Activated naive CD8-positive, alpha-beta T cell treated with anti-CD3 and anti-CD28 coated beads, Interleukin-2, amount 50 U/mL, for 24 hours (primary cell): ENCODE data around the gene WDR43.

Source experiments
- ATAC-seq: fragments of 150-1000 bp; cut with Tn5 transposase; one replicate; pipeline ENCODE4 v1.10.0; 2021
- DNase-seq: peaks from one replicate; pipeline ENCODE4 v3.0.0; 2021
- H3K27ac Mint-ChIP-seq: one replicate; pipeline ENCODE4 v1.8.0; 2021; ENCODE audit warnings: mild to moderate bottlenecking, mixed read lengths
- H3K27me3 Mint-ChIP-seq: one replicate; pipeline ENCODE4 v1.8.0; 2021; ENCODE audit warnings: mixed read lengths
- H3K36me3 Mint-ChIP-seq: one replicate; pipeline ENCODE4 v1.8.0; 2021; ENCODE audit warnings: low read depth, mixed read lengths
- H3K4me1 Mint-ChIP-seq: one replicate; pipeline ENCODE4 v1.8.0; 2021; ENCODE audit warnings: mixed read lengths
- H3K4me3 Mint-ChIP-seq: one replicate; pipeline ENCODE4 v1.8.0; 2021; ENCODE audit warnings: mild to moderate bottlenecking, moderate library complexity, mixed read lengths
- H3K9me3 Mint-ChIP-seq: one replicate; pipeline ENCODE4 v1.8.0; 2021; ENCODE audit warnings: mixed read lengths

The WDR43 gene

GRCh38 chr2:28982381-28982950 lies 88.0 kb downstream of the WDR43 start:
- no peaks in the 10 kb centered on the region for H3K4me1 Mint-ChIP-seq
- H3K27ac Mint-ChIP-seq = no peak overlapping the region
- no peaks in the 10 kb centered on the region for H3K9me3 Mint-ChIP-seq

DNA sequence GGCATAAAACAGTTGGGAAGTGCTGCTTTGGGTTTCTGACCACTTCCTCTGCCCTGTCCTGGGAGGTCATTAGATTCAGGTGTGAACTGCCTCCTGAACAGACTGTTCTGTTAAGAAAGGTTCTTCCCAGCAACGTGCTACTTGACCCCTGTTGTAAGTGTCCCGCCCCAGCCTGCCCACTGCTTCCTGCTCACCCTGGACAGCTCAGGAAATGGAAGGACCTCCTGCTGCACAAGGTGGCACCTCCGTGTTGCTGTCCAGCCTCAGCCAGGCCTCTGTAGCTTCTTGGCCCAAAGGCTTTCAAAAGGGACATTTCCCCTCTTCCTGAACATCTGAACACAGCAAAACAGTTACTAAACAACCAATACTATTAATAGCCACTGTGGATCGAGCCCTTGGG lies 92.0 kb downstream of the WDR43 start:
- Mint-ChIP-seq H3K27ac (no peak overlapping the region), H3K36me3 (no peaks in the 10 kb centered on the region), H3K4me3 (no peak overlapping the region), H3K4me1 (no peaks in the 10 kb centered on the region), H3K9me3 (no peaks in the 10 kb centered on the region), H3K27me3 (no peaks in the 10 kb centered on the region)
- DNase-seq (no peak), ATAC-seq (no peak)

More at GRCh38 chr2:28982381-28982950, 88.0 kb downstream of the WDR43 start:
- Mint-ChIP-seq H3K36me3 (no peaks in the 10 kb centered on the region), H3K27me3 (no peaks in the 10 kb centered on the region), H3K4me3 (no peak overlapping the region)
- ATAC-seq (no peak), DNase-seq (no peak)

DNA sequence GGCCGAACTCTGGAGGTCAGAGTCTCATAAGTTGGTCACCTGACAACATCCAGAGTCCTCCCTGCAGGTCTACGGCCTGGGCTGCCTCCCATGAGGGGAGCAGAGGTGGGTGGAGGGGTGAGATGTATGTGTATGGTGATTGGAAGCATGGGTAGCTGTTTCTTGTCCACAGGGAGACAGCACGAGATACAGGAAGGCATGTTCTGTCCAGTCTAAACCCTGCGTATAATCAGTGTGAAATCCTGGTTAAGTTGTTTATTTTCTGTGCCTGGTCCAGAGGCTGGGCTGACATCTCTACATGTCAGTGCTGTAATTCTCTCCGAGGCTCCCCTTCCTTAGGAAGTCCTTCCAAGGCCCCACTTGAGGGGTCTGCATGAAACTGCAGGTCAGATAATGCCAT lies 95.5 kb downstream of the WDR43 start:
- Mint-ChIP-seq H3K9me3 (no peaks in the 10 kb centered on the region), H3K27ac (no peak overlapping the region), H3K27me3 (no peaks in the 10 kb centered on the region), H3K4me1 (no peaks in the 10 kb centered on the region), H3K36me3 (no peaks in the 10 kb centered on the region), H3K4me3 (no peak overlapping the region)
- DNase-seq (no peak), ATAC-seq (no peak)

DNA sequence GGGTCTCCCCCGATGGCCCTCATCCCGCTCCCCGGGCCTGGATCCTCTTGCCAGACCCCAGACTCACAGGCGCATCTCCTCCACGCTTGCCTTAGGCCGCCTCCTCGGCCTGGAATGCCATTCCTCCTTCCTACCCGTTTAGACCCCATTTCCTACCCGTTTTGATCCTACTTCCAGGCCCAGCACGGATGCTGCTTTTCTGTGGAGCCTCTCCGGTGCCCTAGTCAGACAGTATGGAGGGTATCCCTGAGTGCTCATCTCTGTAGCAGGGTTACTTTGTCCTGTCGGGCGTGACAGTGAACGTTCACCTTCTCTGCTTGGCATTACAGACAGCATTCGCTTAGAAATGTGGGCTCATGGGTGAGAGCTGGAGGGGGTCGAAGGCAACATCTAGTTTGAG lies 96.0 kb downstream of the WDR43 start:
- ATAC-seq (no peak), DNase-seq (no peak)
- no peak overlapping the region for H3K4me3 Mint-ChIP-seq
- H3K9me3 Mint-ChIP-seq = no peaks in the 10 kb centered on the region
- no peaks in the 10 kb centered on the region for H3K36me3 Mint-ChIP-seq
- H3K27me3 Mint-ChIP-seq = no peaks in the 10 kb centered on the region
- no peaks in the 10 kb centered on the region for H3K4me1 Mint-ChIP-seq
- H3K27ac Mint-ChIP-seq = no peak overlapping the region

DNA sequence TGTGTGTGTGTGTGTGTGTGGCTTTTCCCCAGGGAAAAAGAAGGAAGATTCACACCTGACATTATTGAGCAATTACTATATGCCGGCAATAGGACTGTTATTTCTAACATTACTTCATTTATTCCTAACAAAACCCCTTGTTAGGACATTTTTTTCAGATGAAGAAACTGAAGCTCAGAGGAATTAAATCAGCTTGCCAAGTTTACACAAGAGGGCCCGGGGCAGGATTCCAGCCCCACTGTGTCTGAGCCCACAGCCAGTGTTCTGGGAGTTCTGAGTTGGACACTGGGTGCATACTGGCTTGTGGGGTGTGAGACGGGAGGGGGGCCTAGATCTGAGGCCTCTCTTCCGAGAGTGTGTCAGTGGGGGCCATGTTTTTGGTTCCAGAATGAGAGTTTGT lies 96.6 kb downstream of the WDR43 start:
- H3K4me1 Mint-ChIP-seq = no peaks in the 10 kb centered on the region
- no peaks in the 10 kb centered on the region for H3K9me3 Mint-ChIP-seq
- H3K27me3 Mint-ChIP-seq = no peaks in the 10 kb centered on the region
- DNase-seq = no peak
- ATAC-seq = no peak
- no peak overlapping the region for H3K4me3 Mint-ChIP-seq
- H3K27ac Mint-ChIP-seq = no peak overlapping the region
- H3K36me3 Mint-ChIP-seq = no peaks in the 10 kb centered on the region

DNA sequence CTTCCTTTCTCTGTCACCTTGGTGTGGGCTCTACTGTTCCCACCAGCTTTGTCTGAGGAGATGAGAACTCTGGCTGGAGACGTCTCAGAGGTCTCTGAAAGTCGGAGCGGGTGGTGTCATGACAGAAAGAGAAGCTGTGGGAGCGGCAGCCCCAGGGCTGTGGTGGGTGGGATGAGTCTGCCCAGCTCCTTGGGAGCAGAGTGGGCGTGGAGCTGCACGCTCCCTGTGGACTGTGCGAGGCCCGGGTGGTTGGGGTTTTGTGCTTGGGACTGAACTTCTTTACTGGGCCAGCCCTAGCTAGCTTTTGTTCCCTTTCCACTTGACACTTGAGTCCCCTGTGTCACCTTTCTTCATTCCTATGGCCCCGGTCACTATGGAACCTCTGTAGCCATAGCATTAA lies 97.0 kb downstream of the WDR43 start:
- no peak overlapping the region for H3K27ac Mint-ChIP-seq
- no peaks in the 10 kb centered on the region for H3K36me3 Mint-ChIP-seq
- H3K27me3 Mint-ChIP-seq = no peaks in the 10 kb centered on the region
- H3K9me3 Mint-ChIP-seq = no peaks in the 10 kb centered on the region
- DNase-seq (no peak), ATAC-seq (no peak)
- H3K4me1 Mint-ChIP-seq = no peaks in the 10 kb centered on the region
- no peak overlapping the region for H3K4me3 Mint-ChIP-seq

- H3K36me3 Mint-ChIP-seq = no peaks in the 10 kb centered on the region
- H3K4me3 Mint-ChIP-seq = no peak overlapping the region
- H3K27me3 Mint-ChIP-seq = no peaks in the 10 kb centered on the region
- no peaks in the 10 kb centered on the region for H3K9me3 Mint-ChIP-seq
- H3K27ac Mint-ChIP-seq = no peak overlapping the region
- no peaks in the 10 kb centered on the region for H3K4me1 Mint-ChIP-seq
- ATAC-seq (no peak), DNase-seq (no peak)
Measured at GRCh38 chr2:28993206-28993960, 98.9 kb downstream of the WDR43 start.

DNA sequence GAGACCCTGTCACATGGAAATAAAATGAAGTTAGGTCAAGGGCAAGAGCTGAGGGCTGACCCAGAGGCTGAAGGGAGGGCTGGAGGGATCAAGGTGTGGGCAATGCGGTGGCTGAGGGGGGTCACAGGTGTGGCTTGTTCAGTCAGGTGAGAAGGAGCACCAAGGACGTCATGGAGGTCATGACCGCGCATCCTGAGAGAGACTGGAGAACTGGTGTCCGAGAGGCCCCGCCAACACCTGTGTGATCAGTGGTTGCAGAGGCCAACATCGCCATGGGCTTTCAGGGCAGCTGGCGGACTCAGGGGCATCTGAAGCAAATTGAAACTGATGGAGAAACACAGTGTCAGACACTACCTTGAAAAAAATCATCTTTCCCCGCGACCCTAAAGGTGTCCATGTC lies 99.6 kb downstream of the WDR43 start:
- no peak overlapping the region for H3K4me3 Mint-ChIP-seq
- H3K9me3 Mint-ChIP-seq = no peaks in the 10 kb centered on the region
- H3K4me1 Mint-ChIP-seq = no peaks in the 10 kb centered on the region
- no peaks in the 10 kb centered on the region for H3K36me3 Mint-ChIP-seq
- DNase-seq (no peak), ATAC-seq (no peak)
- no peak overlapping the region for H3K27ac Mint-ChIP-seq
- no peaks in the 10 kb centered on the region for H3K27me3 Mint-ChIP-seq

- ATAC-seq (no peak), DNase-seq (no peak)
- Mint-ChIP-seq H3K36me3 (no peaks in the 10 kb centered on the region), H3K27ac (no peak overlapping the region), H3K4me3 (no peak overlapping the region), H3K9me3 (no peaks in the 10 kb centered on the region), H3K4me1 (no peaks in the 10 kb centered on the region), H3K27me3 (no peaks in the 10 kb centered on the region)
Measured at GRCh38 chr2:28994679-28995078, 100.2 kb downstream of the WDR43 start.

- no peak overlapping the region for H3K4me3 Mint-ChIP-seq
- H3K27ac Mint-ChIP-seq = no peak overlapping the region
- H3K36me3 Mint-ChIP-seq = no peaks in the 10 kb centered on the region
- H3K27me3 Mint-ChIP-seq = no peaks in the 10 kb centered on the region
- peaks cover 11% of the 10 kb centered on the region for H3K4me1 Mint-ChIP-seq
- ATAC-seq (no peak), DNase-seq (no peak)
- no peaks in the 10 kb centered on the region for H3K9me3 Mint-ChIP-seq
Measured at GRCh38 chr2:28995765-28996750, 101.6 kb downstream of the WDR43 start.

- no peaks in the 10 kb centered on the region for H3K27me3 Mint-ChIP-seq
- H3K4me1 Mint-ChIP-seq = peaks cover 18% of the 10 kb centered on the region
- no peaks in the 10 kb centered on the region for H3K36me3 Mint-ChIP-seq
- DNase-seq (no peak), ATAC-seq (no peak)
- no peaks in the 10 kb centered on the region for H3K9me3 Mint-ChIP-seq
- no peak overlapping the region for H3K4me3 Mint-ChIP-seq
- H3K27ac Mint-ChIP-seq = no peak overlapping the region
Measured at GRCh38 chr2:28997237-28997846, 102.9 kb downstream of the WDR43 start.
